NCI-H1694 (cell line): ENCODE data around the gene DCST1.
"Not testable (repeated sequence)": the region's sequence is repeated elsewhere in the genome, so short reads cannot be mapped to it uniquely, and the experiment has no call there.

Experiments
- DNase-seq: peaks from one replicate; lab custom pipeline; 2025; lab: John Stamatoyannopoulos, UW

DCST1 gene

GRCh38 chr1:155033524-155033923 lies at the start of gene DCST1, which contains the start of gene DCST2:
DCST1 (plus strand) TSS chr1:155033824; CDS start chr1:155034037, 213 bp downstream.
DCST2 (minus strand) TSS chr1:155033781; CDS start chr1:155033701, 80 bp downstream.
- DNase-seq, result no peak

- not testable (repeated sequence) for DNase-seq
Measured at GRCh38 chr1:154986736-154987135, 46.9 kb upstream of the DCST1 start.

GRCh38 chr1:154987326-154987725 lies 46.3 kb upstream of the DCST1 start:
- DNase-seq, result no peak

GRCh38 chr1:154988058-154988954 lies 45.3 kb upstream of the DCST1 start:
- no peak for DNase-seq

GRCh38 chr1:154989195-154989860 lies 44.3 kb upstream of the DCST1 start:
- no peak for DNase-seq

GRCh38 chr1:154990276-154990675 lies 43.3 kb upstream of the DCST1 start:
- no peak for DNase-seq

GRCh38 chr1:154992721-154993571 lies 40.7 kb upstream of the DCST1 start:
- no peak for DNase-seq

- DNase-seq, result no peak
Measured at GRCh38 chr1:154993572-154994268, 39.9 kb upstream of the DCST1 start, which contains the start of gene LENEP. LENEP (plus strand) TSS chr1:154993586; CDS start chr1:154993608, 22 bp downstream.

GRCh38 chr1:154994269-154994587 lies 39.4 kb upstream of the DCST1 start:
- DNase-seq, result no peak

- no peak for DNase-seq
Measured at GRCh38 chr1:154994591-154994990, 39.0 kb upstream of the DCST1 start.

- DNase-seq, result peak; percentile 53
Measured at GRCh38 chr1:154995301-154995983, 38.2 kb upstream of the DCST1 start.

- DNase-seq, result no peak
Measured at GRCh38 chr1:154996966-154997701, 36.5 kb upstream of the DCST1 start.

- no peak for DNase-seq
Measured at GRCh38 chr1:154998201-154998780, 35.3 kb upstream of the DCST1 start.

- peak; percentile 91 for DNase-seq
Measured at GRCh38 chr1:154998818-154999570, 34.6 kb upstream of the DCST1 start.

GRCh38 chr1:154999571-155000410 lies 33.8 kb upstream of the DCST1 start:
- no peak for DNase-seq

- DNase-seq, result peak; percentile 83
Measured at GRCh38 chr1:155000411-155000725, 33.3 kb upstream of the DCST1 start.

- peak; percentile 89 for DNase-seq
Measured at GRCh38 chr1:155000726-155001424, 32.7 kb upstream of the DCST1 start.

GRCh38 chr1:155001425-155001674 lies 32.3 kb upstream of the DCST1 start:
- no peak for DNase-seq
